ENCODE results near the gene FBXL2. TPM values are rescaled to one million over a fixed set of nuclear protein-coding genes. Genes with fewer than 3 reads are reported as not detected.

The FBXL2 gene
- total and polyA plus RNA-seq, 2 of the 8 experiments (the other 6 are each of a cell fraction or from before 2014, with no cell fraction given), result 3.1 to 5.4 TPM

- H2BK15ac ChIP-seq (ENCODE audit: low read length), result no peak overlapping the region
- H3K56ac ChIP-seq (replicated peaks; ENCODE audit: insufficient read length, low read depth, low read length), result no peak overlapping the region
- H3K4me2 ChIP-seq (ENCODE audit: insufficient read depth in 1 of 2, low read depth in 2 of 2, low read length in 2 of 2), result no peak overlapping the region
- TF ChIP-seq JUND (IDR thresholded peaks at IDR 0.05; ENCODE audit: low read length), result no peak
- no peak for TF ChIP-seq SP4 (IDR thresholded peaks at IDR 0.05; ENCODE audit: low read length)
- no peak for TF ChIP-seq BCL11A (IDR thresholded peaks at IDR 0.05; ENCODE audit: low read depth in 2 of 2, low read length in 2 of 2)
- no peak for TF ChIP-seq BRCA1 (IDR thresholded peaks at IDR 0.05; ENCODE audit: low read depth, low read length)
- no peak for TF ChIP-seq CBX8 (IDR thresholded peaks at IDR 0.05; ENCODE audit: borderline replicate concordance, low read depth, low read length)
- TF ChIP-seq MAX (IDR thresholded peaks at IDR 0.05), result no peak
- no peak for TF ChIP-seq SUZ12 (IDR thresholded peaks at IDR 0.05; ENCODE audit: low read length)
- no peak for TF ChIP-seq FOSL1 (IDR thresholded peaks at IDR 0.05; ENCODE audit: insufficient read depth, low read depth, low read length)
- no peak for TF ChIP-seq TBP (IDR thresholded peaks at IDR 0.05; ENCODE audit: low read depth, low read length)
- TF ChIP-seq SIX5 (IDR thresholded peaks at IDR 0.05; ENCODE audit: low read depth, low read length), result no peak
- no peak overlapping the region for H4K8ac ChIP-seq (ENCODE audit: extremely low read depth, insufficient read depth, low read length)
- H3K9me3 ChIP-seq (ENCODE audit: insufficient read depth in 2 of 2, low read depth in 1 of 2, low read length in 1 of 2), result peaks cover 5 to 9% of the 10 kb centered on the region in 2 experiments; a peak in 3 of 4 replicates
- no peaks in the 10 kb centered on the region for H3K27me3 ChIP-seq (replicated peaks in 1 of 4; ENCODE audit: control insufficient read depth in 3 of 4, extremely low read depth in 1 of 4, insufficient read depth in 3 of 4, low read length in 3 of 4)
- H3K9ac ChIP-seq (replicated peaks in 1 of 4; ENCODE audit: extremely low read depth in 1 of 4, low read depth in 3 of 4, low read length in 3 of 4), result no peak overlapping the region
- H3K4ac ChIP-seq (replicated peaks; ENCODE audit: insufficient read length, low read depth, low read length), result no peak overlapping the region
- no peak overlapping the region for H2BK20ac ChIP-seq (ENCODE audit: low read length)
- H3K23me2 ChIP-seq (ENCODE audit: low read depth, low read length), result no peaks in the 10 kb centered on the region
- H2AK5ac ChIP-seq (ENCODE audit: low read depth, low read length), result no peak overlapping the region
- 100% methylated on average over 1 of the region's 1 CpG; no CpG with 5 or more reads in 1 of the 2 experiments for WGBS, 2 experiments (ENCODE audit: extremely low coverage in 1 of 2, insufficient coverage in 1 of 2, insufficient read length in 1 of 2, insufficient replicate concordance in 2 of 2, low coverage in 1 of 2, low lambda C conversion rate in 2 of 2, missing lambda C conversion rate in 1 of 2)
- no peaks in the 10 kb centered on the region; a peak in 1 of 8 replicates for H3K36me3 ChIP-seq (ENCODE audit: control insufficient read depth in 2 of 4, insufficient read depth in 4 of 4, low read length in 3 of 4)
- DNase-seq (ENCODE audit: low read depth in 1 of 2, low spot score in 2 of 2) (no peak), FAIRE-seq (no peak)
- no peak overlapping the region for H2BK5ac ChIP-seq (ENCODE audit: low read depth, low read length)
- H2AFZ ChIP-seq (ENCODE audit: low read length), result no peak overlapping the region
- H2BK12ac ChIP-seq (ENCODE audit: low read depth, low read length), result no peak overlapping the region
- POLR2A ChIA-PET (ENCODE audit: partially characterized antibody), result no interaction called here
- no peaks in the 10 kb centered on the region for H4K20me1 ChIP-seq (replicated peaks in 1 of 2; ENCODE audit: control insufficient read depth in 1 of 2, insufficient read depth in 2 of 2, low read length in 2 of 2)
- no peak overlapping the region for H3K18ac ChIP-seq (ENCODE audit: extremely low read depth, low read length)
- H3K4me3 ChIP-seq (ENCODE audit: extremely low read depth in 1 of 4, insufficient read depth in 2 of 4, low read depth in 3 of 4, low read length in 4 of 4), result no peak overlapping the region
- no peaks in the 10 kb centered on the region for H3K79me1 ChIP-seq (ENCODE audit: low read depth, low read length)
- H3K14ac ChIP-seq (ENCODE audit: insufficient read length), result no peak overlapping the region
- H3K23ac ChIP-seq (ENCODE audit: insufficient read length), result no peak overlapping the region
- CTCF ChIA-PET (ENCODE audit: partially characterized antibody), result interaction anchor here (0.6 to 0.9 kb wide), 2 partner anchors 85 to 140 kb away, joined by 3 read pairs; no protein-coding TSS in a partner anchor
- no peak overlapping the region for H4K5ac ChIP-seq (ENCODE audit: insufficient read length, low read depth, low read length)
- peaks cover 0 to 5% (median 0%) of the 10 kb centered on the region in 4 experiments; a peak in 1 of 7 replicates for H3K4me1 ChIP-seq (replicated peaks in 1 of 4; ENCODE audit: control insufficient read depth in 3 of 4, insufficient read depth in 4 of 4, low read length in 3 of 4)
- H3K79me2 ChIP-seq (ENCODE audit: control insufficient read depth in 1 of 2, insufficient read depth in 2 of 2, low read length in 2 of 2), result no peaks in the 10 kb centered on the region
- H3K27ac ChIP-seq (ENCODE audit: low read depth, low read length), result no peak overlapping the region
- H4K91ac ChIP-seq (replicated peaks; ENCODE audit: insufficient read length, low read length), result no peak overlapping the region
- H2BK120ac ChIP-seq (replicated peaks; ENCODE audit: low read depth, low read length), result no peak overlapping the region
Observed at GRCh38 chr3:33287672-33288282, 10.5 kb downstream of the FBXL2 start.

Data from H1 (cell line).